ENCODE results near the gene DEPDC4. TPM values are rescaled to one million over a fixed set of nuclear protein-coding genes. Genes with fewer than 3 reads are reported as not detected.

The DEPDC4 gene
- total and polyA plus RNA-seq, 2 of the 13 experiments (the other 11 are each of a cell fraction or from before 2014, with no cell fraction given): 2.2 to 5.7 TPM

DNA sequence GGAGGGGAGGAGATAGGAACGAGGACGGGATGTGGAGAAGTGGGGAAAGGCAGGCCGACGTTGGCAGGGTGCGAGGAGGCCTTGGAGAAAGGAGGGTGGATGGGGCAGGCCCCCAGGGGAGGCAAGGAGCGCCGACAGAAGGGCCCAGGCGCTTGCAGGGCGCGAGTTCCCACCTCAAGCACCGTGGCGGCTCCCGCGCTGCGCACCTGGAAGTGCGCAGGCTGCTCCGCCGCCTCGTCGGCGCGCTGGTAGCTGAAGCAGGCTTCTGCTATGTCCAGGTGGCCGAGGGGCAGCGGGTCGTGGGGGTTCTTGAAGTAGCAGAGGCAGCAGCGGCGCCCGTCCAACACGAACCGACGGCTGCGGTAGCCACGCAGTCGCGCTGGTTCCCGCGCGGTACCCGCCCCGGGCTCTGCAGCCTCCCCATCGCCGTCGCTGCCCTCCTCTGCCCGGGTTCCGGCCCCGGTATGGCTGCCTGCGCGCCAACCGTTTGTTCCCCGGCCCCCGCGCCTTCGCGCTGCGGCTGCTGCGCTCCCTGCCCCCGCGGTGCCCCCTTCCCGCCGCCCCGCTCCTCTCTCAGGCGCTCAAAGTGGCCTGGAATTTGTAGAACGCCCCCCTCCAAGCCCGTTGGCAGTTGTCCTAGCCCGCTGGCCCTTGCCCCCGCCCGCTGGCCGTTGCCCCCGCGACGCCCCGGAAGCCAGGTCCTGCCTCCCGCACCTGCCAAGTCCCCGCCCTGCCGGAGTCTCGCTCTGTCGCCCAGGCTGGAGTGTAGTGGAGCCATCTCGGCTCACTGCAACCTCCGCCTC is 67.3 kb downstream of the DEPDC4 start (continued):
- TF ChIP-seq EED (CRISPR knock-in tag; IDR thresholded peaks at IDR 0.05) (0 out of 2 replicates have a peak, but pooled peaks have one; percentile 54), HES4 (CRISPR knock-in tag; IDR thresholded peaks at IDR 0.05; ENCODE audit: borderline replicate concordance) (0 out of 2 replicates have a peak, but pooled peaks have one; percentile 10), BHLHE40 (IDR thresholded peaks at IDR 0.05; ENCODE audit: low read length) (0 out of 2 replicates have a peak, but pooled peaks have one; percentile 21), CBFB (CRISPR knock-in tag; IDR thresholded peaks at IDR 0.05) (0 out of 2 replicates have a peak, but pooled peaks have one; percentile 35), RBFOX2 (IDR thresholded peaks at IDR 0.05; ENCODE audit: low read depth, low read length) (peak; percentile 72), RARA (CRISPR knock-in tag; IDR thresholded peaks at IDR 0.05) (peak; percentile 76), HOXA5 (CRISPR knock-in tag; IDR thresholded peaks at IDR 0.05) (peak; percentile 39), HDAC1 (CRISPR knock-in tag; IDR thresholded peaks at IDR 0.05) (peak; percentile 45; the same call in 1 of the 2 replicates), DMAP1 (CRISPR knock-in tag; IDR thresholded peaks at IDR 0.05) (peak; percentile 54; the same call in 1 of the 2 replicates), ZNF549 (CRISPR knock-in tag; IDR thresholded peaks at IDR 0.05) (0 out of 2 replicates have a peak, but pooled peaks have one; percentile 57), KAT7 (CRISPR knock-in tag; IDR thresholded peaks at IDR 0.05; ENCODE audit: borderline replicate concordance) (peak; percentile 44; the same call in 1 of the 2 replicates), TMF1 (CRISPR knock-in tag; IDR thresholded peaks at IDR 0.05; ENCODE audit: low read depth) (no peak), CENPT (CRISPR knock-in tag; IDR thresholded peaks at IDR 0.05; ENCODE audit: low read depth) (0 out of 2 replicates have a peak, but pooled peaks have one; percentile 30), HDAC2 (CRISPR knock-in tag; IDR thresholded peaks at IDR 0.05) (no peak), ZNF605 (CRISPR knock-in tag; IDR thresholded peaks at IDR 0.05) (0 out of 2 replicates have a peak, but pooled peaks have one; percentile 34), HNRNPLL (IDR thresholded peaks at IDR 0.05; ENCODE audit: low read depth, low read length, poor library complexity, severe bottlenecking) (peak; percentile 83), KAT8 (CRISPR knock-in tag; IDR thresholded peaks at IDR 0.05) (peak; percentile 40; the same call in 1 of the 2 replicates), ZFAT (CRISPR knock-in tag; conservative IDR thresholded peaks at IDR 0.05) (0 out of 2 replicates have a peak, but pooled peaks have one; percentile 73)
- TF ChIP-seq, protein P1, sequence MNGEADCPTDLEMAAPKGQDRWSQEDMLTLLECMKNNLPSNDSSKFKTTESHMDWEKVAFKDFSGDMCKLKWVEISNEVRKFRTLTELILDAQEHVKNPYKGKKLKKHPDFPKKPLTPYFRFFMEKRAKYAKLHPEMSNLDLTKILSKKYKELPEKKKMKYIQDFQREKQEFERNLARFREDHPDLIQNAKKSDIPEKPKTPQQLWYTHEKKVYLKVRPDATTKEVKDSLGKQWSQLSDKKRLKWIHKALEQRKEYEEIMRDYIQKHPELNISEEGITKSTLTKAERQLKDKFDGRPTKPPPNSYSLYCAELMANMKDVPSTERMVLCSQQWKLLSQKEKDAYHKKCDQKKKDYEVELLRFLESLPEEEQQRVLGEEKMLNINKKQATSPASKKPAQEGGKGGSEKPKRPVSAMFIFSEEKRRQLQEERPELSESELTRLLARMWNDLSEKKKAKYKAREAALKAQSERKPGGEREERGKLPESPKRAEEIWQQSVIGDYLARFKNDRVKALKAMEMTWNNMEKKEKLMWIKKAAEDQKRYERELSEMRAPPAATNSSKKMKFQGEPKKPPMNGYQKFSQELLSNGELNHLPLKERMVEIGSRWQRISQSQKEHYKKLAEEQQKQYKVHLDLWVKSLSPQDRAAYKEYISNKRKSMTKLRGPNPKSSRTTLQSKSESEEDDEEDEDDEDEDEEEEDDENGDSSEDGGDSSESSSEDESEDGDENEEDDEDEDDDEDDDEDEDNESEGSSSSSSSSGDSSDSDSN (CRISPR knock-in tag; IDR thresholded peaks at IDR 0.05): peak; percentile 78
- TF ChIP-seq, protein P2, sequence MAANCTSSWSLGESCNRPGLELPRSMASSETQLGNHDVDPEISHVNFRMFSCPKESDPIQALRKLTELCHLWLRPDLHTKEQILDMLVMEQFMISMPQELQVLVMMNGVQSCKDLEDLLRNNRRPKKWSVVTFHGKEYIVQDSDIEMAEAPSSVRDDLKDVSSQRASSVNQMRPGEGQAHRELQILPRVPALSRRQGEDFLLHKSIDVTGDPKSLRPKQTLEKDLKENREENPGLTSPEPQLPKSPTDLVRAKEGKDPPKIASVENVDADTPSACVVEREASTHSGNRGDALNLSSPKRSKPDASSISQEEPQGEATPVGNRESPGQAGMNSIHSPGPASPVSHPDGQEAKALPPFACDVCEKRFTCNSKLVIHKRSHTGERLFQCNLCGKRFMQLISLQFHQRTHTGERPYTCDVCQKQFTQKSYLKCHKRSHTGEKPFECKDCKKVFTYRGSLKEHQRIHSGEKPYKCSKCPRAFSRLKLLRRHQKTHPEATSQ (CRISPR knock-in tag; IDR thresholded peaks at IDR 0.05; ENCODE audit: borderline replicate concordance): no peak
- TF ChIP-seq, protein P3, sequence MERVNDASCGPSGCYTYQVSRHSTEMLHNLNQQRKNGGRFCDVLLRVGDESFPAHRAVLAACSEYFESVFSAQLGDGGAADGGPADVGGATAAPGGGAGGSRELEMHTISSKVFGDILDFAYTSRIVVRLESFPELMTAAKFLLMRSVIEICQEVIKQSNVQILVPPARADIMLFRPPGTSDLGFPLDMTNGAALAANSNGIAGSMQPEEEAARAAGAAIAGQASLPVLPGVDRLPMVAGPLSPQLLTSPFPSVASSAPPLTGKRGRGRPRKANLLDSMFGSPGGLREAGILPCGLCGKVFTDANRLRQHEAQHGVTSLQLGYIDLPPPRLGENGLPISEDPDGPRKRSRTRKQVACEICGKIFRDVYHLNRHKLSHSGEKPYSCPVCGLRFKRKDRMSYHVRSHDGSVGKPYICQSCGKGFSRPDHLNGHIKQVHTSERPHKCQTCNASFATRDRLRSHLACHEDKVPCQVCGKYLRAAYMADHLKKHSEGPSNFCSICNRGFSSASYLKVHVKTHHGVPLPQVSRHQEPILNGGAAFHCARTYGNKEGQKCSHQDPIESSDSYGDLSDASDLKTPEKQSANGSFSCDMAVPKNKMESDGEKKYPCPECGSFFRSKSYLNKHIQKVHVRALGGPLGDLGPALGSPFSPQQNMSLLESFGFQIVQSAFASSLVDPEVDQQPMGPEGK (CRISPR knock-in tag; IDR thresholded peaks at IDR 0.05): peak; percentile 94
- TF ChIP-seq, protein P4, sequence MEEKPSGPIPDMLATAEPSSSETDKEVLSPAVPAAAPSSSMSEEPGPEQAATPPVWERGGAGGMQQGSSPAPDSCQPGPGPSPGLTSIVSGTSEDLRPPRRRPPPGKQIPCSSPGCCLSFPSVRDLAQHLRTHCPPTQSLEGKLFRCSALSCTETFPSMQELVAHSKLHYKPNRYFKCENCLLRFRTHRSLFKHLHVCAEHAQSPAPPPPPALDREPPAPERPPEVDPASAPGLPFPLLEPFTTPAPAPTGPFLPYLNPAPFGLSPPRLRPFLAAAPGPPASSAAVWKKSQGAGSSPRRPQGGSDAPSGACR (CRISPR knock-in tag; IDR thresholded peaks at IDR 0.05): peak; percentile 75
